ENCODE results near the gene RAD21L1. TPM values are rescaled to one million over a fixed set of nuclear protein-coding genes. Genes with fewer than 3 reads are reported as not detected.

Gene RAD21L1
- total RNA-seq, 4 donors from 2014 or later: not detected

DNA sequence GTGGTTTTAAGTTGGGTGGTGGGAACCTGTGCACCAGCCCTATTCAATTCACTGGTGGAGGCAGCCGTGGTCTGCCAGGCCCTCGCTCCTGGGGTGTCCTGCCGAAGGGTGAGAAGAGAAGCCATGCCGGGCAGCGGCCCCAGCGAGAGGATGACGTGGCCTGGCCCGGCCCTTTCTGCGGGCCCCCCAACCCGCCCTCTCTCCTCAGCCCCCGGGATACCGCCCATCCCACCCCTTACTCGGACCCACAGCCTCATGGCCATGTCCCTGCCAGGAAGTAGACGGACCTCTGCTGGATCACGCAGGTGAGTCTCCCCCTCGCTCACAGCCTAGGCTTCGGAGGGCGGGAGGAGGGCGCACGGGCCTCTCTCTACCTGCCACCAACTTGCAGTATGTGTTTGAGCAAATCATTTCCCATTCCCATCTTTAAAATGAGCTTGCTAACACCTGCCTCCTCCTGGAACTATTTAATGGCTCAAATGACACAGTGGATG is 70.3 kb downstream of the RAD21L1 start:
- no peak for TF ChIP-seq POLR2AphosphoS5 (IDR thresholded peaks at IDR 0.05)
- no peak for TF ChIP-seq EP300 (IDR thresholded peaks at IDR 0.05)
- no peak for TF ChIP-seq POLR2A (IDR thresholded peaks at IDR 0.05)
- TF ChIP-seq, protein P1, sequence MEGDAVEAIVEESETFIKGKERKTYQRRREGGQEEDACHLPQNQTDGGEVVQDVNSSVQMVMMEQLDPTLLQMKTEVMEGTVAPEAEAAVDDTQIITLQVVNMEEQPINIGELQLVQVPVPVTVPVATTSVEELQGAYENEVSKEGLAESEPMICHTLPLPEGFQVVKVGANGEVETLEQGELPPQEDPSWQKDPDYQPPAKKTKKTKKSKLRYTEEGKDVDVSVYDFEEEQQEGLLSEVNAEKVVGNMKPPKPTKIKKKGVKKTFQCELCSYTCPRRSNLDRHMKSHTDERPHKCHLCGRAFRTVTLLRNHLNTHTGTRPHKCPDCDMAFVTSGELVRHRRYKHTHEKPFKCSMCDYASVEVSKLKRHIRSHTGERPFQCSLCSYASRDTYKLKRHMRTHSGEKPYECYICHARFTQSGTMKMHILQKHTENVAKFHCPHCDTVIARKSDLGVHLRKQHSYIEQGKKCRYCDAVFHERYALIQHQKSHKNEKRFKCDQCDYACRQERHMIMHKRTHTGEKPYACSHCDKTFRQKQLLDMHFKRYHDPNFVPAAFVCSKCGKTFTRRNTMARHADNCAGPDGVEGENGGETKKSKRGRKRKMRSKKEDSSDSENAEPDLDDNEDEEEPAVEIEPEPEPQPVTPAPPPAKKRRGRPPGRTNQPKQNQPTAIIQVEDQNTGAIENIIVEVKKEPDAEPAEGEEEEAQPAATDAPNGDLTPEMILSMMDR (IDR thresholded peaks at IDR 0.05): no peak

DNA sequence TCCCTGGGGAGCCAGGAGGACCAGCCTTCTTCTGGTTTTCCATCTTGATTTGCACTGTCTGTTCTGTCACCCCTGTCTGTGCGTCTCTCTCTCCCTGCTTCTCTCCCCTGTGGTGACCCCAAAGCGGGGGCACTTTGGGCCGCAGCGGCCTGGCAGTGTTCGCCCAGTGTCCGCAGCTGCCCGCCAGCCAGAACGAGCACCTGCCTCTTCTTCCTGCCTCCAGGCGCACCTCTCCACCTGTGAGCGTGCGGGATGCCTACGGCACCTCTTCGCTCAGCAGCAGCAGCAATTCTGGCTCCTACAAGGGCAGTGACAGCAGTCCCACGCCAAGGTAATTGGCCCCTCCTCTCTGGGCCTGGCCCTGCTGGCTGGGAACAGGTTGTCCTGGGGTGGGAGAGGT is 71.1 kb downstream of the RAD21L1 start:
- Histone ChIP-seq H3K27ac (no peak overlapping the region), H3K4me3 (no peak overlapping the region), H3K4me1 (no peaks in the 10 kb centered on the region), H3K9me3 (no peaks in the 10 kb centered on the region), H3K27me3 (no peaks in the 10 kb centered on the region), H3K36me3 (peaks cover 0 to 52% of the 10 kb centered on the region in 2 donors)
- no peak for TF ChIP-seq POLR2AphosphoS5 (IDR thresholded peaks at IDR 0.05)
- TF ChIP-seq, protein P1 (IDR thresholded peaks at IDR 0.05): no peak
- no peak for TF ChIP-seq EP300 (IDR thresholded peaks at IDR 0.05)
- TF ChIP-seq POLR2A (IDR thresholded peaks at IDR 0.05): no peak
- WGBS, 2 donors (ENCODE audit: low coverage in 1 of 2): 80% methylated on average over 1 of the region's 14 CpGs; no CpG with 5 or more reads in 1 of the 2 donors
- no peak for ATAC-seq

More for the DNA sequence above, 70.3 kb downstream of the RAD21L1 start:
- ATAC-seq: no peak
- Histone ChIP-seq H3K27ac (no peak overlapping the region), H3K4me3 (no peak overlapping the region), H3K27me3 (no peaks in the 10 kb centered on the region), H3K9me3 (no peaks in the 10 kb centered on the region), H3K36me3 (peaks cover 0 to 51% of the 10 kb centered on the region in 2 donors), H3K4me1 (no peaks in the 10 kb centered on the region)
- WGBS, 2 donors (ENCODE audit: low coverage in 1 of 2): 85 to 90% methylated on average over 4 to 7 of the region's 20 CpGs

DNA sequence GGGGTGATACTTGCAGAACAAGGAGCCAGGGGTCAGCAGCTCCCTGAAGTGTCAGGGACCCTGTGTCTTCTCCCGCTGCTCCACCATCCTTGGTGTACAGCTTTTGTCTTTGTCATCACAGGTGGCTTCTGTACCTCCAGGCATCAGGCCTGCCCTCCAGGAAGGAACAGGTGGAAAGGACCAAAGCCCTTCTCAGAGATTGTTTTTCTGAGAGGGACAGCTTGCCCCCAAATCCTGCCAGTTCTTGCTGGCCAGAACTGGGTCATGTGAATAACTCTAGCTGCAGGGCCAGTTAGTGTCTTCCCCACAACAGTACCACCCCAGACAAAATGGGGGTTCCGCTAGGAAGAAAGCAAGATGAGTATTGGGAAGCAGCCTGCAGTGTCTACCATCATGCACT is 71.6 kb downstream of the RAD21L1 start:
- Histone ChIP-seq H3K27me3 (no peaks in the 10 kb centered on the region), H3K9me3 (no peaks in the 10 kb centered on the region), H3K36me3 (peaks cover 0 to 52% of the 10 kb centered on the region in 2 donors), H3K4me3 (no peak overlapping the region), H3K27ac (no peak overlapping the region), H3K4me1 (no peaks in the 10 kb centered on the region)
- WGBS, 2 donors (ENCODE audit: low coverage in 1 of 2): 100% methylated on average over 1 to 2 of the region's 2 CpGs
- ATAC-seq: no peak
- TF ChIP-seq POLR2A (IDR thresholded peaks at IDR 0.05) (no peak), POLR2AphosphoS5 (IDR thresholded peaks at IDR 0.05) (no peak), EP300 (IDR thresholded peaks at IDR 0.05) (no peak)
- TF ChIP-seq, protein P1 (IDR thresholded peaks at IDR 0.05): no peak

DNA sequence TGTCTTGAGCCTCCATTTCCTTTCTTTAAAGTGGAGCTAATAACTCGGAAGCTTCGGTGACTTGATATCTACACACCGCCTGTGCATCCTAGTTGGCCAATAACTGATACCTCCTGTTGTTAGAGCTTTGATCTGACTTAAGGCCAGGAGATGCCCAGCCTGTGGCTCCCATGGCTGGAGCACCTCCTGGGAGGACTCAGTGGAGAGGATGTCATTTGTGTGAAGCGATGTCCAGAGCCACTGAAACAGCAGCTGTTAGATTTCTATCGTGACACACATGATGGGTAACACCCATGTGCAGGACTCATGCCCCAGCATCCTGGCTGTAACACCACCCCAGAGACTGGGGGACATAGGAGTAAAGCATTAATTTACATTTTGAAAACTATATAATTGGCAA is 72.3 kb downstream of the RAD21L1 start:
- no peaks in the 10 kb centered on the region for H3K27me3 ChIP-seq
- WGBS, 2 donors (ENCODE audit: low coverage in 1 of 2): 79 to 81% methylated on average over 5 of the region's 5 CpGs
- no peak overlapping the region for H3K4me3 ChIP-seq
- no peak for TF ChIP-seq EP300 (IDR thresholded peaks at IDR 0.05)
- no peak for TF ChIP-seq POLR2A (IDR thresholded peaks at IDR 0.05)
- TF ChIP-seq POLR2AphosphoS5 (IDR thresholded peaks at IDR 0.05): no peak
- TF ChIP-seq, protein P1 (IDR thresholded peaks at IDR 0.05): no peak
- no peaks in the 10 kb centered on the region for H3K4me1 ChIP-seq
- H3K27ac ChIP-seq: no peak overlapping the region
- no peaks in the 10 kb centered on the region for H3K9me3 ChIP-seq
- peaks cover 0 to 59% of the 10 kb centered on the region in 2 donors for H3K36me3 ChIP-seq
- ATAC-seq: no peak

DNA sequence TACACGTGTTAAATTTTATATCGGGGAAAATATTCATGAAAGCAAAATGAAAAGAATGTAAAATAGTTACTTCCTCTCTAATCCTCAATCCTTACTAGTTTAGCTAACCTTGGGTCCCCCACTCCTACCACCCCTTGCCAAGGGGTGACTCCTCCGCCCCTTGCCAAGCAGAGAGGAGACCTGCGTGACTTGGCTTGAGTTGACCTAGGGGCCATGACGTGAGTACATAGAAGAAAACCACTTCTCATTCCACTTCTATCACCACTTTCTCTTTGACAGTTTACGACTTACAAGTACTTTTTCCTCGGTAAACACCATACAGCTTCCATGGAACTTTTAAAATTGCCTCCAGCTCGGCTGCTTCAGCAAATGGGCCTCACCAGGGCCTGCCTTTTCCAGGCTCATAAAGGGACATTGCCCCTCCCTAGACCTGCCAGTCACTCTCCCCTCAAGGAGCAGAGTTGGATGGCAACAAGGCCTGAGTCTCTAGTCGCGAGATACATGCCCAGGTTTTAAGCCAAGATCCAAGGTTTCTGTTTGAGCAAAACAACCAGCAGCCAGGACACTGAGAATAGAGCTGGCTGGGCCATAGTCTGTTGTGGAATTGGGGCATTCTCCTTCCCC is 73.2 kb downstream of the RAD21L1 start:
- Histone ChIP-seq H3K4me3 (no peak overlapping the region), H3K36me3 (peaks cover 0 to 66% of the 10 kb centered on the region in 2 donors), H3K27me3 (no peaks in the 10 kb centered on the region), H3K27ac (no peak overlapping the region), H3K4me1 (no peaks in the 10 kb centered on the region), H3K9me3 (no peaks in the 10 kb centered on the region)
- WGBS, 2 donors (ENCODE audit: low coverage in 1 of 2): 80 to 85% methylated on average over 8 of the region's 10 CpGs
- no peak for ATAC-seq
- TF ChIP-seq, protein P1 (IDR thresholded peaks at IDR 0.05): no peak
- TF ChIP-seq POLR2A (IDR thresholded peaks at IDR 0.05): no peak
- TF ChIP-seq POLR2AphosphoS5 (IDR thresholded peaks at IDR 0.05): no peak
- TF ChIP-seq EP300 (IDR thresholded peaks at IDR 0.05): no peak

Data from gastroesophageal sphincter (tissue), 4 donors.